ENCODE data around the gene ABL2.

DNA sequence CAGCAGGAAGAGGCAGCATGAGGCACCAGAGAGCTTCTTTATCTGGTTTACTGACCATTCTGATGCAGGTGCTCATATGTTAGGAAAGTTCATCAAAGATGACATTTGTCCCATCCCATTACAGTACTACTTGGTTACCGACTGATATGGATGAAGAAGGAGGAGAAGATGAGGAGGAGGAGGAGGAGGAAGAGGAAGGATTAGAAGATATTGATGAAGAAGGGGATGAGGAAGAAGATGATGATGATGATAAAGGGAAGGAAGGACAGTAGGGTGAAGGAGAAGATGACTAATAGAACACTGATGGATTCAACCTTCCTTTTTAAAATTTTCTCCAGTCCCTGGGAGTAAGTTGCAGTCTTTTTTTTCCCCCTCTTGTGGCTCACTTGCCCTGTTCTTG, 45.1 kb downstream of the ABL2 start:
- no peak for TF ChIP-seq POLR2A (IDR thresholded peaks at IDR 0.05; ENCODE audit: low read depth, low read length)
- TF ChIP-seq POLR2AphosphoS5 (IDR thresholded peaks at IDR 0.05; ENCODE audit: low read depth, low read length) = no peak
- no peak for TF ChIP-seq SPI1 (IDR thresholded peaks at IDR 0.05; ENCODE audit: low read depth, low read length)
- TF ChIP-seq TAF1 (IDR thresholded peaks at IDR 0.05; ENCODE audit: low read depth, low read length) = no peak
- TF ChIP-seq PAX5 (IDR thresholded peaks at IDR 0.05; ENCODE audit: insufficient read depth, low read length, severe bottlenecking) = no peak
- TF ChIP-seq POU2F2 (IDR thresholded peaks at IDR 0.05; ENCODE audit: low read depth, low read length) = no peak

All from GM12891 (cell line).